ENCODE data around the gene CLIP1.

CLIP1 gene

GRCh38 chr12:122244565-122245371 lies 177.7 kb downstream of the CLIP1 start:
- DNase-seq: no peak

DNA sequence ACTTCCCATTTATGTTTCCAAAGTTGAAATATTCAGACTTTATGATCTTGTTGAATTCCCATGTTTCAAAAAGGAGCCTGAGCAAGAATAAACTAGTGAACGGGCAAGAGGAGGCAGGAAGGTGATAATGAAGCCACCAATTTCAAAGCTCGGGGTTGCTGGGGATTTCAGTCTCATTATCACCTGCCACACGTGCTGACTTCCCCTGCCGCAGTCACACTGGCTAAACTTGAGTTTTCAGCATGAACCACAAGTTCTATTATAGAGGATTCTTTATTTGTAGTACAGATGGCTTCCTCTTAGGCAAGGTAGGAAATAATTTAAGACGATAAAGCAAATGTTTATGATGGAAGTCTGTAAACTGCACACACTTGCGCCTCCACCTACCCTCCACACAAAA lies 178.5 kb downstream of the CLIP1 start:
- DNase-seq: no peak

GRCh38 chr12:122238861-122239260 lies 183.6 kb downstream of the CLIP1 start:
- no peak for DNase-seq

GRCh38 chr12:122235741-122236140 lies 186.7 kb downstream of the CLIP1 start:
- DNase-seq: no peak

- no peak for DNase-seq
Measured at GRCh38 chr12:122232691-122233090, 189.8 kb downstream of the CLIP1 start.

- no peak for DNase-seq
Measured at GRCh38 chr12:122230798-122231197, 191.7 kb downstream of the CLIP1 start.

- DNase-seq: no peak
Measured at GRCh38 chr12:122228092-122228491, 194.4 kb downstream of the CLIP1 start.

- DNase-seq: no peak
Measured at GRCh38 chr12:122227341-122227740, 195.1 kb downstream of the CLIP1 start.

DNA sequence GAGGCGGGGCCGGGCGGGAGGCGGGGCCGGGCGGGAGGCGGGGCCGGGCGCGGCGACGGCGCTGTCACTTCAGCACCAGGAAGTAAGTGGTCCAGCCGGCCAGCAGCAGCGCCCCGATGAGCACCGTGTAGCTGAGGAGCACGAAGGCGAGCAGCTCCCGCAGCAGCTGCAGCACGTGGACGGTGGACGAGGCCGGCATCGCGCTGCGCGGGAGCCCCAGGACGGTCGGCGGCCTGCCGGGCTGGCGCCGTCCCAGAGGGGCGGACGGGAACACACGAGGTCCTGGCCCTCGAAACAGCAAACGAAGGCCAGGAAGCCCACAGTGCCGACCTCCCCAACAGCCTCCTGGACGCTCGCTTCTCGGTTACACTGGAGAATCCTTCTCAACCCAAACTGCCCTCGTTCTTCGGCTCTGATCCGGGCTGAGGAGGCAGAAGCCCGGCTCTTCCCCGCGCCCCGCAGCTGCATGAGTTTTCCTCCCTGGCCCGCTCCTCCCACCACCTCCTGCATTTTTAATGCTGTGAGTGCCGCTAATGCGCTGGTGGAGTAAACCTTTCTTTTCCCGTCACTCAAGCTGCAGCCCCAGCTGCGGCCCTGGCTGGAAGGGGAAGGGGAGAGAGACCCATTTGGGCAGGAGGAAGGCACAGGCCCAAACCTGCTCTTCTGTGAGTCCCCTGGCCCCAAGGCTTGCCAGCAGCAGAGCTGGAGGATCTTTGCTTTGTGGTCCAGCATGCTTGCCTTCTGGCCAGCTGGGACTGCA lies 195.9 kb downstream of the CLIP1 start:
- DNase-seq: no peak

GRCh38 chr12:122225683-122226365 lies 196.6 kb downstream of the CLIP1 start, which contains the start of gene DIABLO:
DIABLO (minus strand) TSS chr12:122226052; CDS start chr12:122226014, 38 bp downstream.
- peak; percentile 99 for DNase-seq

Data from KG1 (cell line).